H1 (cell line): ENCODE results near the gene KCTD15. TPM values are rescaled to one million over a fixed set of nuclear protein-coding genes. Genes with fewer than 3 reads are reported as not detected.
A peak's percentile ranks its signal among the peaks of the same experiment; 100 is the strongest.

Experiments
- CTCF ChIA-PET: fragments of 300-600 bp; sonication (Branson Sonifier 250); formaldehyde crosslinking; loops from one replicate; lab custom pipeline; 2021; ENCODE audit not compliant: partially characterized antibody; lab: Charles Lee
- POLR2A ChIA-PET: fragments of 300-600 bp; sonication (Branson Sonifier 250); formaldehyde crosslinking; loops from one replicate; lab custom pipeline; 2021; ENCODE audit warnings: inconsistent platforms; ENCODE audit not compliant: partially characterized antibody; lab: Charles Lee
- DNase-seq, 2 experiments: peaks; one replicate each; pipeline versions ENCODE4 v3.0.0 to v3.0.0-alpha.2; 2010 to 2022; ENCODE audit warnings: low spot score in 2 of 2, low read depth in 1 of 2, mixed read lengths in 1 of 2
- FAIRE-seq: peaks from 2 replicates; lab custom pipeline; 2011; peaks lifted over from hg19 to GRCh38; lab: Jason Lieb, UNC
- H2AFZ ChIP-seq: 2 replicates; pipeline ENCODE4 v1.8.1; 2012; ENCODE audit warnings: low read length, inconsistent platforms
- H2AK5ac ChIP-seq: 2 replicates; pipeline ENCODE4 v1.6.1; 2013; ENCODE audit warnings: low read depth, low read length
- H2BK120ac ChIP-seq: replicated peaks from 2 replicates; pipeline ENCODE3; 2013; ENCODE audit warnings: low read depth, low read length, inconsistent platforms
- H2BK12ac ChIP-seq: 2 replicates; pipeline ENCODE4 v1.6.1; 2013; ENCODE audit warnings: low read depth, low read length
- H2BK15ac ChIP-seq: 2 replicates; pipeline ENCODE4 v1.6.1; 2013; ENCODE audit warnings: low read length
- H2BK20ac ChIP-seq: 2 replicates; pipeline ENCODE4 v1.6.1; 2013; ENCODE audit warnings: low read length
- H2BK5ac ChIP-seq: 2 replicates; pipeline ENCODE4 v1.6.1; 2013; ENCODE audit warnings: low read depth, low read length
- H3K14ac ChIP-seq: 2 replicates; pipeline ENCODE4 v1.6.1; 2013; ENCODE audit warnings: inconsistent platforms; ENCODE audit not compliant: insufficient read length
- H3K18ac ChIP-seq: 2 replicates; pipeline ENCODE4 v1.6.1; 2013; ENCODE audit warnings: low read length; ENCODE audit errors: extremely low read depth
- H3K23ac ChIP-seq: 2 replicates; pipeline ENCODE4 v1.6.1; 2013; ENCODE audit warnings: inconsistent platforms; ENCODE audit not compliant: insufficient read length
- H3K23me2 ChIP-seq: 2 replicates; pipeline ENCODE4 v1.6.1; 2013; ENCODE audit warnings: low read depth, low read length
- H3K27ac ChIP-seq: 2 replicates; pipeline ENCODE4 v1.6.1; 2011; ENCODE audit warnings: low read depth, low read length, inconsistent platforms
- H3K27me3 ChIP-seq, 4 experiments: replicated peaks in 1 of 4; 1 replicate in 1 of 4; 2 replicates in 3 of 4; pipeline versions ENCODE4 v1.6.1 to v1.8.1; 2011 to 2013; ENCODE audit warnings: low read length in 3 of 4, mild to moderate bottlenecking in 3 of 4, inconsistent platforms in 2 of 4, mixed read lengths in 2 of 4, moderate library complexity in 1 of 4; ENCODE audit not compliant: control insufficient read depth in 3 of 4, insufficient read depth in 3 of 4; ENCODE audit errors: extremely low read depth in 1 of 4
- H3K36me3 ChIP-seq, 4 experiments: 2 replicates each; pipeline versions ENCODE4 v1.6.1 to v1.8.1; 2011 to 2013; ENCODE audit warnings: mild to moderate bottlenecking in 4 of 4, low read length in 3 of 4, moderate library complexity in 2 of 4, control low read depth in 1 of 4, inconsistent platforms in 1 of 4; ENCODE audit not compliant: insufficient read depth in 4 of 4, control insufficient read depth in 2 of 4
- H3K4ac ChIP-seq: replicated peaks from 2 replicates; pipeline ENCODE3; 2013; ENCODE audit warnings: low read length, low read depth, mixed read lengths, inconsistent platforms; ENCODE audit not compliant: insufficient read length
- H3K4me1 ChIP-seq, 4 experiments: replicated peaks in 1 of 4; 1 replicate in 1 of 4; 2 replicates in 3 of 4; pipeline versions ENCODE4 v1.6.1 to v1.8.1; 2011 to 2013; ENCODE audit warnings: low read length in 3 of 4, inconsistent platforms in 2 of 4, mixed read lengths in 1 of 4; ENCODE audit not compliant: insufficient read depth in 4 of 4, control insufficient read depth in 3 of 4
- H3K4me2 ChIP-seq, 2 experiments: 2 replicates each; pipeline versions ENCODE4 v1.6.1 to v1.8.1; 2011 to 2013; ENCODE audit warnings: low read depth in 2 of 2, low read length in 2 of 2, control low read depth in 1 of 2, inconsistent platforms in 1 of 2, mild to moderate bottlenecking in 1 of 2; ENCODE audit not compliant: insufficient read depth in 1 of 2
- H3K4me3 ChIP-seq, 4 experiments: fragments of 200-600, 300-600 bp in 1 of 4; sonication (generic), shearing (Covaris generic), sonication (Bioruptor Twin) in 1 of 4; 2 replicates each; pipeline versions ENCODE4 v1.5.1 to v1.8.1; 2011 to 2016; ENCODE audit warnings: low read length in 4 of 4, low read depth in 3 of 4, control low read depth in 2 of 4, inconsistent platforms in 2 of 4, mild to moderate bottlenecking in 2 of 4, mixed read lengths in 1 of 4, moderate library complexity in 1 of 4; ENCODE audit not compliant: insufficient read depth in 2 of 4; ENCODE audit errors: extremely low read depth in 1 of 4
- H3K56ac ChIP-seq: replicated peaks from 2 replicates; pipeline ENCODE3; 2013; ENCODE audit warnings: low read depth, mild to moderate bottlenecking, mixed read lengths, low read length, inconsistent platforms; ENCODE audit not compliant: insufficient read length
- H3K79me1 ChIP-seq: 2 replicates; pipeline ENCODE4 v1.6.1; 2013; ENCODE audit warnings: low read depth, low read length, control low read depth
- H3K79me2 ChIP-seq, 2 experiments: 2 replicates each; pipeline versions ENCODE4 v1.6.1 to v1.8.1; 2012 to 2013; ENCODE audit warnings: low read length in 2 of 2, mild to moderate bottlenecking in 2 of 2, inconsistent platforms in 1 of 2; ENCODE audit not compliant: insufficient read depth in 2 of 2, control insufficient read depth in 1 of 2
- H3K9ac ChIP-seq, 4 experiments: replicated peaks in 1 of 4; 1 replicate in 1 of 4; 2 replicates in 3 of 4; pipeline versions ENCODE4 v1.6.1 to v1.8.1; 2011 to 2013; ENCODE audit warnings: low read depth in 3 of 4, low read length in 3 of 4, control low read depth in 2 of 4, mild to moderate bottlenecking in 2 of 4, moderate library complexity in 2 of 4, inconsistent platforms in 1 of 4; ENCODE audit errors: extremely low read depth in 1 of 4
- H3K9me3 ChIP-seq, 2 experiments: 2 replicates each; pipeline versions ENCODE4 v1.6.1 to v1.8.1; 2012 to 2013; ENCODE audit warnings: mild to moderate bottlenecking in 2 of 2, moderate library complexity in 2 of 2, control low read depth in 1 of 2, inconsistent platforms in 1 of 2, low read depth in 1 of 2, low read length in 1 of 2, mixed read lengths in 1 of 2; ENCODE audit not compliant: insufficient read depth in 2 of 2
- H4K20me1 ChIP-seq, 2 experiments: replicated peaks in 1 of 2; 2 replicates each; pipeline versions ENCODE3 to v1.8.1; 2011 to 2013; ENCODE audit warnings: inconsistent platforms in 2 of 2, low read length in 2 of 2, mild to moderate bottlenecking in 1 of 2; ENCODE audit not compliant: insufficient read depth in 2 of 2, control insufficient read depth in 1 of 2
- H4K5ac ChIP-seq: 2 replicates; pipeline ENCODE4 v1.6.1; 2013; ENCODE audit warnings: low read length, low read depth, mixed read lengths, inconsistent platforms; ENCODE audit not compliant: insufficient read length
- H4K8ac ChIP-seq: 2 replicates; pipeline ENCODE4 v1.8.0; 2013; ENCODE audit warnings: mild to moderate bottlenecking, moderate library complexity, low read length, inconsistent platforms; ENCODE audit not compliant: insufficient read depth; ENCODE audit errors: extremely low read depth
- H4K91ac ChIP-seq: replicated peaks from 2 replicates; pipeline ENCODE3; 2013; ENCODE audit warnings: low read length, mixed read lengths, inconsistent platforms; ENCODE audit not compliant: insufficient read length
- WGBS, 2 experiments: shearing (Covaris generic) in 1 of 2; methylation state at CpG; one replicate each; pipeline versions ENCODE4 v1.1.6 to v1.1.7; 2013 to 2015; ENCODE audit warnings: low lambda C conversion rate in 2 of 2, mixed read lengths in 2 of 2, inconsistent platforms in 1 of 2, low coverage in 1 of 2, missing lambda C conversion rate in 1 of 2; ENCODE audit not compliant: insufficient replicate concordance in 2 of 2, insufficient coverage in 1 of 2, insufficient read length in 1 of 2; ENCODE audit errors: extremely low coverage in 1 of 2, missing lambda C conversion rate in 1 of 2; 5-methylcytosine and 5-hydroxymethylcytosine counted together
- polyA plus RNA-seq, 7 experiments: library from polyadenylated mRNA; depleted of rRNA in 3 of 7; stranded (reverse) in 5 of 7; unstranded in 2 of 7; fragments of >200 nt in 5 of 7; fragments of 200-250 nt in 2 of 7; gene quantifications; 1 replicate in 5 of 7; 2 replicates in 1 of 7; 4 replicates in 1 of 7; pipeline versions ENCODE4 v1.2.1 to v1.2.3, GENCODE V29; 2011 to 2013; ENCODE audit warnings: missing spikeins in 2 of 7, mixed read lengths in 2 of 7
- total RNA-seq: library from RNA; stranded (reverse); fragmentation: NEBNext Ultra II Directional; extraction: Animal tissue kit (Norgen Biotek cat#: 25700); gene quantifications from 2 replicates; pipeline ENCODE4 v1.2.1, GENCODE V29; 2021

The KCTD15 gene
- total and polyA plus RNA-seq, 2 of the 8 experiments (the other 6 are each of a cell fraction or from before 2014, with no cell fraction given): 25.1 to 27.0 TPM

DNA sequence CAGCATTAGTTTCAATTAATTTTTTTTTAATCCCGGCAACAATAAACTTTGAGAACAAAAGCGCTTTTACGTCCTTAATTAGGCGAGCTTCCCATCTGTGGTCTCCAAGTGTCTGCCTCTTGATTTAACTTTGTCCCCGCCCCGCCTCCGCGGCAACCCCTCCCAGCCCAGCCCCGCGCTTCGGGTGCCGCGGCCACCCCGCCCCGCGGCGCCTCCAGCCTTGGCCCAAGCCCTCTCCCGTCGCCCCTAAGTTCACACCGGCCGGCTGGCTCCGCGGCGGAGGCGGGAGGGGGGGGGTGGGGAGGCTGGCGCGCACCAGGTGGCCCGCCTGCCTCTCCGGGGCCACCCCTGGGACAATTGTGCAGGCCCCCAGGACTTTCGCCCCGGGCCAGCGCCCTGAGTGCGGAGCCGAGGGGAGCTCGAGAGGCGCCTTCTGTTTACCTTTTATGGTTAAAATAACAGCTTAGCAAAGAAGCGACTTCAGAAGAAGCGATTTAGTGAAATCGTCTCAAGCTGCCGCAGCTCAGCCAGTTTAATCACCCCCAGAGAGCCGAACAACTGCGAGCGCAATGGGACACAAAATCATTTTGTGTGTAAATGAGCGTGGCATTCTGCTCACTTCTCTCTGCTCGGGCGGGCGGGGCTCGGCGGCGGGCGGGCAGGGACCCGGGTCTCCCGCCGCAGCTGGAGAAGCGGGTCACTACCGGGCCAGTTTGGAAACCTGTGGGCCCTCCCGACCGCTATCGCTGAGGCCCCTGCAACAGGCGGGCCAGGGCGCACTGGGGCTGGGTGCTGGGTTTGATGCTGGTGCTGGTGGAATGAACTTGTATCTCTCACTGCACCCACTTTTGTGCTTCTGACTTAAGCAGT, 1.4 kb downstream of the KCTD15 start:
- Histone ChIP-seq H3K27ac (no peak overlapping the region), H3K4me3 (peak overlapping the region; percentile 64 to 96 (median 92)), H2BK15ac (0 out of 2 replicates have a peak overlapping the region, but pooled peaks have one; percentile 18), H2AK5ac (peak overlapping the region; percentile 94), H3K79me2 (peaks cover 0 to 14% of the 10 kb centered on the region in 2 experiments; a peak in 1 of 4 replicates), H4K5ac (peak overlapping the region; percentile 49), H4K8ac (peak overlapping the region; percentile 64; the same call in 1 of the 2 replicates), H3K23me2 (peaks cover 10% of the 10 kb centered on the region), H3K79me1 (0 out of 2 replicates have a peak, but pooled peaks cover 3% of the 10 kb centered on the region), H2BK20ac (no peak overlapping the region), H3K14ac (no peak overlapping the region), H3K4me2 (peak overlapping the region; percentile 84 to 99), H3K27me3 (no peaks in the 10 kb centered on the region; a peak in 1 of 7 replicates), H3K36me3 (peaks cover 0 to 12% (median 6%) of the 10 kb centered on the region in 4 experiments; a peak in 5 of 8 replicates), H3K56ac (peak overlapping the region; percentile 43), H4K20me1 (peaks cover 0 to 4% of the 10 kb centered on the region in 2 experiments), H2BK120ac (no peak overlapping the region), H3K9ac (peak overlapping the region in 3 of 4 experiments; percentile 48 to 79 (median 62); a peak in 4 of 7 replicates), H3K4me1 (peaks cover 7 to 18% (median 16%) of the 10 kb centered on the region in 4 experiments), H2BK12ac (peak overlapping the region; percentile 60; the same call in 1 of the 2 replicates), H3K4ac (no peak overlapping the region), H4K91ac (no peak overlapping the region), H3K9me3 (no peaks in the 10 kb centered on the region), H3K23ac (no peak overlapping the region), H2BK5ac (peak overlapping the region; percentile 24; the same call in 1 of the 2 replicates), H3K18ac (peak overlapping the region; percentile 87), H2AFZ (no peak overlapping the region)
- peak in 1 of 2 experiments; percentile 74 for DNase-seq
- ChIA-PET CTCF (interaction anchor here (1.0 to 1.7 kb wide), 5 partner anchors 9 to 298 kb away, joined by 3 to 5 read pairs (median 3); no protein-coding TSS in a partner anchor), POLR2A (interaction anchor here (0.6 to 4.7 kb wide), 23 partner anchors 8 to 374 kb away, joined by 3 to 40 read pairs (median 3); partner anchors contain the start of gene LSM14A)
- FAIRE-seq: no peak
- WGBS, 2 experiments: 2% methylated on average over 45 of the region's 61 CpGs; no CpG with 5 or more reads in 1 of the 2 experiments
